Dermis microvascular lymphatic vessel endothelial cell (primary cell): ENCODE results near the gene ENDOV. TPM values are rescaled to one million over a fixed set of nuclear protein-coding genes. Genes with fewer than 3 reads are reported as not detected.

Experiments used
- DNase-seq, 2 donors: peaks; one replicate each; pipeline versions ENCODE4 v3.0.0 to v3.0.0-alpha.2; 2010; ENCODE audit warnings: low read depth in 2 of 2
- total RNA-seq: library from RNA; depleted of rRNA; stranded (reverse); fragments of >200 nt; gene quantifications from 2 replicates; pipeline ENCODE4 v1.2.1, GENCODE V29; 2014

Gene ENDOV
- total RNA-seq, 1 donor from 2014 or later = 19.6 TPM

DNA sequence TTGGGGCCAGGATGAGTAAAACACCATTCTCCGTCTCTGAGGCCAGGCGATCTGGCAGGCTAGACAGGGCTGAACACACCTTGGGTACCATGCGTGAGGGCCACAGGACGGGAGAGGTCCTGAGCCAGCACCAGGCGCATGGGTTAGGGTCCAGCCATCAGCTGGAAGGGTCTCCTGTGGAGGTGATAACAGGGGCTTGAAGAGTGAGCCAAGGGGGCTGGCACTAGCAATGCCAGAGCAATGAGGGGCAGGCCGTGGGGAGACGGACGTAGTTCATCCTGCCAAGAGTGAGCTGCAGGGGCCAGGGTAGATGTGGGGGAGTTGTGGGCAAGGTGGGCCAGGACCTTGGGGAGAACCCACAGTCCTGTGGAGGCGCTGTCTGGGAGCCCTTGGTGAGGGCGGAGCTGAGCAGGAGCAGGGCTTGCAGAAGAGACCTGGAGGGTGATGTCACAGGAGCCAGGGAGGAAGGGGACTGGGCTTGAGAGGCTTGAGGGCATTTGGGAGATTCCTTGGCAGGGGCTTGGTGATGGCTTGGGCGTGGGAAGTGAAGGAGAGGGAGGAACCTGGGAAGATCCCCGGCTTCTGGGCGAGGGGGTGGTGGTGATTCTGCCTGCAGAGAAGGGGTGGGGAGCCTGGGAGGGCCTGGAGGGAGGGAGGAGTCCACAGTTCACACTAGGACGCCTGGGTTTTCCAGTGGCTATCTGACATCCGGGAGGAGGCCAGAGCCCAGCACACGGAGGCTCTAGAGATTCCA is 67.8 kb downstream of the ENDOV start:
- no peak for DNase-seq

DNA sequence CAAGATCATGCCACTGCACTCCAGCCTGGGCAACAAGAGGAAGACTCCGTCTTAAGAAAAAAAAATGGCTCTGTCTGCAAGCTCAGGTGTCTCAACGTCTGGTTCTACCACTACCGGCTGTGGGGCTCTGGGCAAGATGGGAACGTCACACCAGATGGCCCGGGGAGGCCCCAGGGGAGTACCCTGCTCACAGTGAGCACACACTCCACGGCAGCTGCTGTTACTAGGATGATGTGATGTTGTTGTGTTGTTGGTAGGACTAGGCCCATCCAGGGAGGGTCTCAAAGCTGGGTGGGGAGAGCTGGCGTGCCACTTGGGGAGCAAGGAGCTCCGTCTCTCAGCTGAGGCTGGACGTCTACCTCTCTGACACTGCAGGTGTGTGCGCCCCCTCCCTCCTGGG is 70.9 kb downstream of the ENDOV start:
- no peak for DNase-seq

DNA sequence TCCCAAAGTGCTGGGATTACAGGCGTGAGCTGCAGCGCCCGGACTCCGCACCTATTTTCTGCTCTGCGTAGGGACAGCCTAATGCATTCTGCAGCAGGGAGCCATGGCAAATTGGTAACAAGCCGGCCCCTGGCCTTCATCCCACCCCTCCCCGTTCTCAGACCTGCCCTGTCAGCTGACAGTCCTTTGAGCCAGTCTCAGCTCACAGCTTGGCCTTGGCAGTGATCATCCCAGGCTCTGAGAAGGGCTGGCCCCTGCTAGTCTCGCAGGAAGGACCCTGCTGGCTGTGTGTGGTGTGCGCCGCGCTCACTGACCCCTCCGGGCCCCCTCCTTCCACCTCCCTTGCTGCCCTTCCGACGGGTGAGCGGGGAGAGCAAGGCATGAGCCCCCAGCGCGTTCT is 71.7 kb downstream of the ENDOV start:
- DNase-seq = no peak

DNA sequence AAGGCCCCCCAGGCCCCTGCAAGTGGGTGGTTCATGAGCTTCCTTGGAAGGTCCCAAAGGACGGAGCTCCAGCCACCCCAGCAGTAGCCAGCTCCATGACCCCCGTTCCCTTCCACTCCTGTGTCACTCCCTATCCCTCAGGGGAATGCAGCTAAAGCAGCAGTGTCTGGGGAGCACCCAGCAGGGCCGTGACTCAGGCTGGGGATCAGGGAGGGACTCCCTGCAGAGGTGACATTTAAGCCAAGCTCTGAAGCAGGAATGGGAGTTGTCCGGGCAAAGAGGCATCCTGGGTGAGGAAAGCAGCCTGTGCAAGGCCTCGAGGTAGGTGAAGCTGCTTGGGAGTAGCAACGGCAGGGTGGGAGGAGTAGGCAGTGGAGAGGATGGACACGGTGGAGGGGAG is 72.5 kb downstream of the ENDOV start:
- DNase-seq = no peak

Other genes starting within 250 kb of the ENDOV start
- 0.39 and 0.63 TPM in 2 replicates for gene CARD14, start 245.1 kb upstream of the ENDOV start, total RNA-seq
- 7.7 and 16.8 TPM in 2 replicates for gene SGSH, start 194.8 kb upstream of the ENDOV start, total RNA-seq
- gene SLC26A11, start 194.7 kb upstream of the ENDOV start, total RNA-seq = 5.5 and 9.5 TPM in 2 replicates
- 63.0 and 81.2 TPM in 2 replicates for gene RNF213, start 154.3 kb upstream of the ENDOV start, total RNA-seq
- under 0.01 and 0.13 TPM in 2 replicates for gene NPTX1, start 61.4 kb downstream of the ENDOV start, total RNA-seq
- gene RPTOR, start 129.7 kb downstream of the ENDOV start, total RNA-seq = 10.5 and 16.8 TPM in 2 replicates